HG02884 (cell line): Measurements from ENCODE around the gene PIK3R5.

Source experiments
- ATAC-seq: cut with Tn5 transposase; IDR thresholded peaks from one replicate; pipeline ENCODE4 v1.9.1; 2021; ENCODE audit warnings: mild to moderate bottlenecking, moderate library complexity; ENCODE audit not compliant: unreplicated experiment

Gene PIK3R5

GRCh38 chr17:8925141-8925540, 40.4 kb downstream of the PIK3R5 start:
- no peak for ATAC-seq

- no peak for ATAC-seq
Observed at GRCh38 chr17:8924595-8924994, 40.9 kb downstream of the PIK3R5 start.

- no peak for ATAC-seq
Observed at GRCh38 chr17:8923762-8924161, 41.7 kb downstream of the PIK3R5 start.

GRCh38 chr17:8922928-8923327, 42.6 kb downstream of the PIK3R5 start:
- no peak for ATAC-seq

- no peak for ATAC-seq
Observed at GRCh38 chr17:8922451-8922850, 43.1 kb downstream of the PIK3R5 start.

GRCh38 chr17:8921147-8921546, 44.4 kb downstream of the PIK3R5 start:
- ATAC-seq: no peak

- ATAC-seq: no peak
Observed at GRCh38 chr17:8918807-8919465, 46.6 kb downstream of the PIK3R5 start.

- no peak for ATAC-seq
Observed at GRCh38 chr17:8916466-8916865, 49.0 kb downstream of the PIK3R5 start.

- ATAC-seq: no peak
Observed at GRCh38 chr17:8914554-8914953, 51.0 kb downstream of the PIK3R5 start.

GRCh38 chr17:8913879-8914278, 51.6 kb downstream of the PIK3R5 start:
- no peak for ATAC-seq

GRCh38 chr17:8913091-8913490, 52.4 kb downstream of the PIK3R5 start:
- no peak for ATAC-seq

GRCh38 chr17:8912084-8912981, 53.2 kb downstream of the PIK3R5 start:
- ATAC-seq: no peak

GRCh38 chr17:8910969-8911604, 54.4 kb downstream of the PIK3R5 start:
- no peak for ATAC-seq

GRCh38 chr17:8909586-8910270, 55.8 kb downstream of the PIK3R5 start:
- ATAC-seq: no peak

- ATAC-seq: no peak
Observed at GRCh38 chr17:8905331-8905730, 60.2 kb downstream of the PIK3R5 start.

GRCh38 chr17:8904686-8905085, 60.8 kb downstream of the PIK3R5 start:
- no peak for ATAC-seq

GRCh38 chr17:8904201-8904600, 61.3 kb downstream of the PIK3R5 start:
- no peak for ATAC-seq

- ATAC-seq: no peak
Observed at GRCh38 chr17:8900626-8901585, 64.6 kb downstream of the PIK3R5 start.

- no peak for ATAC-seq
Observed at GRCh38 chr17:8900207-8900606, 65.3 kb downstream of the PIK3R5 start.

GRCh38 chr17:8898636-8899035, 66.9 kb downstream of the PIK3R5 start:
- no peak for ATAC-seq
